Ovary (tissue), 3 donors: ENCODE results near the gene FOXE1.

ENCODE experiments used
- EP300 ChIP-seq: sonication (generic); formaldehyde crosslinking; IDR thresholded peaks from one replicate; pipeline ENCODE4 v1.6.1; 2017; ENCODE audit warnings: antibody characterized with exemption
- POLR2A ChIP-seq: fragments of 450-650 bp; IDR thresholded peaks from one replicate; pipeline ENCODE4 v1.6.1; 2017; ENCODE audit warnings: antibody characterized with exemption, mild to moderate bottlenecking, moderate library complexity
- TF ChIP-seq, protein P1 (sequence below), 3 donors: fragments of 450-650 bp in 2 of 3; fragments of 200-600 bp in 1 of 3; IDR thresholded peaks; one replicate each; pipeline versions ENCODE4 v1.5.1 to v1.8.0; 2016 to 2022; ENCODE audit warnings: antibody characterized with exemption in 3 of 3, mild to moderate bottlenecking in 1 of 3
- donor health status: DM: no; HTN: no; CAD: no.

- TF ChIP-seq POLR2A, result no peak
- TF ChIP-seq, protein P1, sequence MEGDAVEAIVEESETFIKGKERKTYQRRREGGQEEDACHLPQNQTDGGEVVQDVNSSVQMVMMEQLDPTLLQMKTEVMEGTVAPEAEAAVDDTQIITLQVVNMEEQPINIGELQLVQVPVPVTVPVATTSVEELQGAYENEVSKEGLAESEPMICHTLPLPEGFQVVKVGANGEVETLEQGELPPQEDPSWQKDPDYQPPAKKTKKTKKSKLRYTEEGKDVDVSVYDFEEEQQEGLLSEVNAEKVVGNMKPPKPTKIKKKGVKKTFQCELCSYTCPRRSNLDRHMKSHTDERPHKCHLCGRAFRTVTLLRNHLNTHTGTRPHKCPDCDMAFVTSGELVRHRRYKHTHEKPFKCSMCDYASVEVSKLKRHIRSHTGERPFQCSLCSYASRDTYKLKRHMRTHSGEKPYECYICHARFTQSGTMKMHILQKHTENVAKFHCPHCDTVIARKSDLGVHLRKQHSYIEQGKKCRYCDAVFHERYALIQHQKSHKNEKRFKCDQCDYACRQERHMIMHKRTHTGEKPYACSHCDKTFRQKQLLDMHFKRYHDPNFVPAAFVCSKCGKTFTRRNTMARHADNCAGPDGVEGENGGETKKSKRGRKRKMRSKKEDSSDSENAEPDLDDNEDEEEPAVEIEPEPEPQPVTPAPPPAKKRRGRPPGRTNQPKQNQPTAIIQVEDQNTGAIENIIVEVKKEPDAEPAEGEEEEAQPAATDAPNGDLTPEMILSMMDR (IDR thresholded peaks at IDR 0.05), result no peak
- no peak for TF ChIP-seq EP300
Observed at GRCh38 chr9:97859346-97859745, 6.3 kb downstream of the FOXE1 start.
